HG02852 (cell line): ENCODE data around the gene GPR132.
"Not testable (repeated sequence)": the region's sequence is repeated elsewhere in the genome, so short reads cannot be mapped to it uniquely, and the experiment has no call there.

ENCODE experiments used
- ATAC-seq: cut with Tn5 transposase; IDR thresholded peaks from one replicate; pipeline ENCODE4 v1.9.1; 2021; ENCODE audit warnings: mild to moderate bottlenecking, moderate library complexity; ENCODE audit not compliant: unreplicated experiment

The GPR132 gene, protein sequence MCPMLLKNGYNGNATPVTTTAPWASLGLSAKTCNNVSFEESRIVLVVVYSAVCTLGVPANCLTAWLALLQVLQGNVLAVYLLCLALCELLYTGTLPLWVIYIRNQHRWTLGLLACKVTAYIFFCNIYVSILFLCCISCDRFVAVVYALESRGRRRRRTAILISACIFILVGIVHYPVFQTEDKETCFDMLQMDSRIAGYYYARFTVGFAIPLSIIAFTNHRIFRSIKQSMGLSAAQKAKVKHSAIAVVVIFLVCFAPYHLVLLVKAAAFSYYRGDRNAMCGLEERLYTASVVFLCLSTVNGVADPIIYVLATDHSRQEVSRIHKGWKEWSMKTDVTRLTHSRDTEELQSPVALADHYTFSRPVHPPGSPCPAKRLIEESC

DNA sequence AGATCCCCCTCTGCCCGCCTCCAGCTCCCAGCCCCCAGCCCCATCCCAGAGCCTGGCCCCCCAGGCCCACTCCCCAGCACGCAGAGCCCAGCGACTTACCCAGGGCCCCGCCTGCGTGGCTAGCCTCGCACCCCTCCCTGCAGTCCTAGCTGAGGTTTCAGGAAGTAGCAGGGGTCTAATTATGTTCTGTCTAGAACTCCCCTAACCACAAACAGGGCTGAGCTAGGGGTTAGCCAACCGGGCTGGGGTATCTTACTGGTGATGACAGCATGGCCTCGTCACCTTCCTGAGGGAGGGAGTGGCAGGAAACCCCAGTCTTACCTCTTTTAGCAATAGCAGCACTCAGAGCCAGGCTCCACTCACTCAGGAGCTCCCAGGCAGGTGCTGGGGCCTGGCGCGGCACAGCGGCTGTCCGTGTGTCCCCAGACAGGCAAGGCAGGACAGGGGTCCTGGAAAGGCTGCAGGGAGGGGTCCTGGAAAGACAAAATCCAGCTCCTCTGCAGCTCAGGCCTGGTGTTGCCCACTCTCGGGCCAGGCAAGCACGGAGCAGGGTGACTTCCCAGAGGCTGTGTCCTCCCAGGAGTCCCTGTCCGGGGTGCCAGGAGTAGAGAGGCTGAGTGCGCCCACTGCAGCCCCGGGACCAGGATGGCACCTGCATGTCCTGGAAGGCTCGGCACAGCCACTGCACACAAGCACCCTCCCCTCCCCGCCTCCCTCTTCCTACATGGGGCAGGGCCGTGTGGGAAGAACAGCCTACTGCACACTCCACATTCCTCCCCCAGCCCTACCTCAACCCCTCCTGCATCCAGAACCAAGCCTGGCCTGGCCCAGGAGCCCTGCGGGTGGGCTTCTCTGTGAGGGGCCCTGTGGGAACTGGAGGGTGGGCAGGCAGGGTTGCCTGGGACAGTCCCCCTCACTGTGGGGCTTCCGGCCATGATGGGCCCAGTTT is at the start of gene GPR132:
Gene GPR132, minus strand, starts transcription at position 151 of the 949 bp plus-strand sequence. CDS start 10,010 bp downstream, outside the sequence.
- ATAC-seq: peak; percentile 40

DNA sequence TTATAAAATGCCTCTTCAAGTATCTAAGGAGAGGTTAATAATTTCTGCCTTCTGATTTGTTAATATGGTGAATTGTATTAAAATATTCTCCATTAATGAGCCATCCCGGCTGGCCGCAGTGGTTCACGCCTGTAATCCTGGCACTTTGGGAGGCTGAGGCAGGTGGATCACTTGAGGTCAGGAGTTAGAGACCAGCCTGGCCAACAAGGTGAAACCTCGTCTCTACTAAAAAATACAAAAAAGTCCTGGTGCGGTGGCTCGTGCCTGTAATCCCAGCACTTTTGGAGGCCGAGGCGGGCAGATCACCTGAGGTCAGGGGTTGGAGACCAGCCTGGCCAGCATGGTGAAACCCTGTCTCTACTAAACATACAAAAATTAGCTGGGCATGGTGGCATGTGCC is 44.0 kb upstream of the GPR132 start:
- ATAC-seq: not testable (repeated sequence)

DNA sequence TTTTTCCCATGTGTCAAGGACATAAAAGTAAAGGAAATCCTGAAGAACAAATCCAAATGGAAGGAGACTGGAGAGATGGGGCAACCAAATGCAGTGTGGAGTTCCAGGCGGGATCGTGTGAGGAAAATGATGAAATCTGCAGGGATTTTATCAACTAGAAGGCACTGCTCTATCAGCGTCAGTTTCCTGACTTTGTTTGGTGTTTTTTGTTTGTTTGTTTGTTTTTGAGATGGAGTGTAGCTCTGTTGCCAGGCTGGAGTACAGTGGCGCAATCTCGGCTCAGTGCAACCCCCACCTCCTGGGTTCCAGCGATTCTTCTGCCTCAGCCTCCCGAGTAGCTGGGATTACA is 43.3 kb upstream of the GPR132 start:
- ATAC-seq: no peak

DNA sequence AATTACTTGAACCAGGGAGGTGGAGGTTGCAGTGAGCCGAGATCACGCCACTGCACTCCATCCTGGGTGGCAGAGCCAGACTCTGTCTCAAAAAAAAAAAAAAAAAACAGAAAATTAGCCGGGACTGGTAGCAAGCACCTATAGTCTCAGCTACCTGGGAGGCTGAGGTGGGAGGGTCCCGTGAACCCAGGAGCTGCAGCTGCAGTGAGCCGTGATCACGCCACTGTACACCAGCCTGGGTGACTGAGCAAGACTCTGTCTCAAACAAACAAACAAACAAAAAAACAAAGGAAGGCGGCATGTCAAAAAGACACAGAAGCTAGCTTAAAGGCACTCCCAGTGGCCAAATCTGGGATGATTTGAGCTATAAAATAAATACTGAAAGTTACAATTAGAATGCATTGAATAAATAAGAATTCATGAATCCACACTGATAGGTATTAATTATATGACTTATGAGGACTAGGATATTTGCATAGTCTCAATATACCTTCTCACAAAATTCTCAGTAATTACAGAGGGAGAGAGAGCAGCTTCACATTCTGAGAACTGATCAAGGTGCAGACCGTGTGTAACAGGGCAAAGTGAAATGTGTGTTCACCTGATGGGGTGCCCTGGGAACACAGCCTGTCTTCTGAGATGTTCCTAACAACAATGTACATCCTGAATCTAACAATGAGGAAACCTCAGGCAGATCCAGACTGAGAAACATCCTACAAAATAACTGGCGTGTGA is 42.7 kb upstream of the GPR132 start:
- ATAC-seq: no peak

DNA sequence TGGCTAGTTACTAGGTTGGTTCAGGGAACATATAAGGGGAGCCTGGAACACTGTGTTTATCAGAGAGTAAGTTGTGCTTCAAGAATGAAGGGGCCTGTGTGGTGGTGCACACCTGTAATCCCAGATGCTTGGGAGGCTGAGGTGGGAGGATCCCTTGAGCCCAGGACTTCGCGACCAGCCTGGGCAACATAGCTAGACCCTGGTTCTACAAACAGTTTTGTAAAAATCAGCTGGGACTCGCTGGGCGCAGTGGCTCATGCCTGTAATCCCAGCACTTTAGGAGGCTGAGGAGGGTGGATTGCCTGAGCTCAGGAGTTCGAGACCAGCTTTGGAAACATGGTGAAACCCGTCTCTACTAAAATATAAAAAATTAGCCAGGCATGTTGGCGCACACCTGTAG is 42.1 kb upstream of the GPR132 start:
- no peak for ATAC-seq

DNA sequence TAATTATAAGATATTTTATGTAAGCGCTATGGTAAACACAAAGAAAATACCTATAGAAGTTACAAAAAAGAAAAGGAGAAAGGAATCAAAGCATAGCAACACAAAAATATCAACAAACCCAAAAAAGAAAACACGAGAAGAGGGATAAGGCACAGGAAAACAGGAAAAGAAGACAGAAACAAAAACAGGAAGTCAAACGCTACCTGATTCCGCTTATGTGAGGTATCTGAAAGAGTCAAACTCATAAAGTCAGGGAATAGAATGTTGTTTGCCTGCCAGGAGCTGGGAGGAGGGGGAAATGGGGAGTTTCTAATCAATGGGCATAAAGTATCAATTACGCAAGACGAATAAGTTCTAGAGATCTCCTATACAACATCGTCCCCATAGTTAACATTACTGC is 39.9 kb upstream of the GPR132 start:
- ATAC-seq: no peak

DNA sequence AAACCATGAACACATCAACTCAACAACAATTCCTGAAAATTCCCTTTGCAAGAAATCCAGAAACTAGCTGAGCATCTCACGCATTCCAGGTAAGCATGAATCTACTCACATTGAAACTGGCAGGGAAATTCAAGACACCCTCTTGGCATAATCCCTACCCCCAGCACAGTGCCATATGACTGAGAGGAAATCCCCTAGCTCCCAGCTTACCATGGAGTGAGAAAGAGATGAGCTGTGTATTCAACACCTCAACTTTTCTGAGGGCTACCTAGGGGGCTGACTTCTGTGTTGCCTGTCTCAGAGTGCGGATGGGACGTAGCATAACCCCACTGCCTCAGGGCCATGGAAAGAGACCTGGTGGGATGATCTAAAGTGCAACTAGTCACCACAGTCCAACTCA is 37.7 kb upstream of the GPR132 start:
- ATAC-seq: no peak

DNA sequence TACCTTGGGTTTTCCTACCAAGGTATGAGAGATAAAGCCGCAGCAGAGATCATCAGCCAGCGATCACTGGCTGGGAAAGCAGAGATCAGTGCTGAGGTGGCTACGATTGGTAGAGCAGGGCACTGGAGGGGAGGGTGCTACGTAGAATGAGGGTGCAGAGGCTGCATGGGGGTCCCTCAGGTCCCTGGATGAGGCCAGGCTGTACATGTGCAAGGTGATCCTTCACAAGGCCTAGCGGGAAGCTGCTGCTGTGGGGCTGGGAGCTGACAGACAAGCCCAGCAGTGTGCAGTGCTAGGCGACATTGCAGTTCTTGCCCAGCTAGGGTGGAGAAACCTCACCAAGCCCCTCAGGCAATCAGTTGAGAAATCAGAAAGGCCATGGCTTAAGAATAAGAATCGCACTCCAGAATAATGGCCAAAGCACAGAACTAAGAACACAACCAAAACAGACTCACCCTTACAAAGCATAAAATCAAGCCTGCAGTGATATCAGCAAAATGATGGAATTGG is 37.2 kb upstream of the GPR132 start:
- no peak for ATAC-seq

DNA sequence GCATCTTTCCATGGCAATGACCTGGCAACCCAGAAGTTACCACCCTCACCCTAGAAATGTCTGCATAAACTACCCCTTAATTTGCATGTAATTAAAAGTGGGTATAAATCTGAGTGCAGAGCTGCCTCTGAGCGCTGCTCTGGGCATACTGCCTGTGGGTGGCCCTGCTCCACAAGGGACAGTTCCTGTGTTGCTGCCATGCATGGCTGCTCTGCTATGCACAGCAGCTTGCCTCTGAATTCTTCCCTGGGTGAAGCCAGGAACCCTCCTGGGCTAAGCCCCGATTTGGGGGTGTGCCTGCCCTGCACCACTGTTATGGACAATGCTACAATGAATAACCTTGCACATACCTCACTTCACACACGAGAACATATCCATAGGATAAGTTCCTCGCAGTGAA is 35.7 kb upstream of the GPR132 start:
- no peak for ATAC-seq

DNA sequence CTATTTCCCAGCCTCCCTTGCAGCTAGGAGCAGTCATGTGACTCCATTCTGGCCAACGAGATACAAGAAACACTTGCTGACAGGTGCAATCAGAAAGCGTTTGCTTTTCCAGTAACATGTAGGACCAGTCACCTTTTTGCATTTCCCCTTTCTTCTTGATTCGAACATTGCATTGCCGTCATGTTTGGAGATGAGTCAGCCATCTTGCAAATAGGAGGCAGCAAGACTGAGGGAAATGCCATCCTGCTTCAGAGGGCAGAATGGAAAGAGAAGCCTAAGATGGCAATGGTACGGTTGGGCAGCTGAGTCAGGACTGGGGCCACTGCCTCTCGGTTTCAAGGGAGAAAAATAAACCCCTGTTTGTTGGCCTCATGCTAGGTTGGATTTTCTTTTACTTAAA is 34.5 kb upstream of the GPR132 start:
- no peak for ATAC-seq

DNA sequence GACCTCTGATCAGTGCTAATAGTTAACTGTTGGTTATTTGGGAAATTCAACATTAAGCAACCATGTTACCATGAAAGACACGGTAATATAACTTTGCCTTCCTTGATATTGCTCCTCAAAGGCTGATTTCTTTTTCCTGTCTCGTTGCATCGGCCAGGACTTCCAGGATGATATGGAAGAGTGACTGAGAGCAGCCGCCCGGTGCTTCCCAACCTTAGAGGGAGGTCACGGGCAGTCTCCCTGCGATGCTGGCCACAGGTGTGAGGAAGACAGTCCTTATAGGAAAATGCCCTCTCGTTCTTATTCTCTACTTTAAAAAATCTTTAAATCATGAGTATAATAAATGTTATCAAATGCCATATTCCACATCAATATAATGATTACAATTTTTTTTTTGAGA is 33.1 kb upstream of the GPR132 start:
- ATAC-seq: no peak

DNA sequence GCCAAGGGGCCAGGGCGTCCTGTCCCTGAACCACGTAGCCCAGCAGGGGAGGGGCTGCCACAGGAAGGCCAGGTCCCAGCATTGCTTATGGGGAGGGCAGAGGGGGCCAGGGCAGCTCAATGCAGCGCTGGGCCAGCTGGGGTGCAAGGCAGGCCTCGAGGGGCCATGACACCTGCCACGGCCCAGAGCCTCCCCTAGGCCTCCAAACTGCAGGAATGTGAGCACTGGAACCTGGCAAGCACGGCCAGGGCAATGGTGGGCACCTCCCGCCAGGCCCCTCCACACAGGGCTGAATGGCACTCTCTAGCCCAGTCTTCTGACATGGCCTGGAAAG is 32.5 kb upstream of the GPR132 start:
- no peak for ATAC-seq

DNA sequence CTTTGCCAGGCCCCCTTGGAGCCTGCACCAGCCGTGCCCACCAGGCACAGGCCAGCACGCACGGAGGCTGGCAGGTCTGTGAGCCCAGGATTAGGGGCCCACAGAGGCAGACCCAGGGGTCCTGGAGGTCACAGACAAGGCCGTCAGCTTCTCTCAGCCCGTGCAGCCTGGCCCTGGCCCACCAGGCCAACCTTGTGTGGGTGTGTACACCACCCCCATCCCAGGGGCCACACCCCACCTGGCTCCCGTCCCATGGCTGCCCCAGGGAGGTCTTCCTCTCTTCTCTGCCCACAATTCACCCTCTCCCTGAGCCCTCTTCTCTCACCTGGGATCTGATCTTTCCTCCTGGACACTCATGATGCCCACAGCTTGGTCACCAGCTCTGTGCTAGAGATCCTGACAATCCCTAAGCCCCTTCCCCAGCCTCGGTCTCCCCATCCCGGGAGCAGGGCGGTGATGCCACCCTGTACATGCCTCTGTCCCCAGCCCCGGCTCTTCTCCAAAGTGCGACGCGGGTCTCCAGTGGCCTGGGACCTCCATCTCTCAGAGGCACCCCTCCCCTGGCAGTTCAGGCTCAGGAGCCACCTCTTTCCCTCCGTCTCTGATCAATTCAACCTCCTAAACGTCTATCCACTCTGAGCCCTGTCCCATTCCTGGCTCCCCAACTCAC is 31.1 kb upstream of the GPR132 start:
- no peak for ATAC-seq

DNA sequence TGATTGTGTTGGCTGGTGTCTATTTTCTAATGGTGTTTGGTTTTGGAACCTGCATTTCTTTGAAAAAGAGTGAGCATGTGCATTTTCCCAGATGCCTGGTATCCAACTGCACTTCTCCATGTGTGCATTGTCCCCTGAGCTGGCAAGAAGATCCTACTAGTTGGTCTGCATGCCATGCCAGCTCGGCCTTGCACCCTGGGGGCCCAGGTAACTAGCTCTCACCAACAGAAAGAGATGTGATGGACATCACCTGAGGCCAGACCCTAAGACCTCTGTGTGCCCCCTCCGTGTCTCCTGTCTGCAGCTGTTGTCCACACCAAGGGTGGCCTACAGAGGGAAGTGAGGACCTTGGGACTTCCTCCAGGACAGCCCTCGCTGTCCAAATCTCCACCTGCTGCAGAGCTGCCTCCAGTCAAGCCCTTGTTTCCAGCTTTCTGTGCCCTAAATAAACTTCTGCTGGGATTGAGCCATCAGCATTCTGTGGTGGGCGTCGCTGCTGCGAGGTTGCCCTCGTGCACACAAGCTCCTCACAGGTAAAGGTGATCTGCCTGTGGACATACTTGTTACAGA is 30.1 kb upstream of the GPR132 start:
- no peak for ATAC-seq

DNA sequence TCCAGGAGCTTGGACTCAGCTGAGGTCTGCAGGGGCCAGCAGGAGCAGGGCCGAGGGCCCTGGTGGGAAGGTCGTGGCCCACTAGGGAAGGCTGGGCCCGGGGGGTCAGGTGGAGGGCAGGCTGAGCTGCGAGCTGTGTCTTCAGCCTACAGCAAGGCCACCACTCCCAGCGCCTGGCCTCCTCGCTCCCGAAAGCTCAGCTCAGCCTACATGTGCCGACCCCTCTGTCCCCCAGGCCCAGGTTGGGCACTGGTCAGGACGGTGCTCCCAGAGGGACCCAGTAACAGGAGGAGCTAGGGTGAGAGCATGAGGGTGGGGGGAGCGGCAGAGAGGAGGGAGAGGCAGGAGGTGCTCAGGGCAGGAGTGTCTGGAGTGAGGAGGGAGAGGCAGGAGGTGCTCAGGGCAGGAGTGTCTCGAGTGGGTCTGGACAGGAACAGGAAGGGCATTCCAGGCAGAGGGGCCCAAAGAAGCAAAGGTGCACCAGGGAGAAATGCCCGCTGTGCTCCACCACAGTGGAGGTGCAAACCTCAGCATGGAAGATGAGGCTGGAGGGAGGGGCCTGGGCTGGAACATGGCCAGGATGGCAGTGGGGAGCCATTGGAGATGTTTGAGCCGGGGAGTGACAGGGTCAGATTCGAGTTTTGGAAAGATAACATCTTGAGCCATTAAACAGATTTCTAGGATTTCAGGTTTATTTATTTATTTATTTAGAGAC is 29.1 kb upstream of the GPR132 start:
- ATAC-seq: no peak

DNA sequence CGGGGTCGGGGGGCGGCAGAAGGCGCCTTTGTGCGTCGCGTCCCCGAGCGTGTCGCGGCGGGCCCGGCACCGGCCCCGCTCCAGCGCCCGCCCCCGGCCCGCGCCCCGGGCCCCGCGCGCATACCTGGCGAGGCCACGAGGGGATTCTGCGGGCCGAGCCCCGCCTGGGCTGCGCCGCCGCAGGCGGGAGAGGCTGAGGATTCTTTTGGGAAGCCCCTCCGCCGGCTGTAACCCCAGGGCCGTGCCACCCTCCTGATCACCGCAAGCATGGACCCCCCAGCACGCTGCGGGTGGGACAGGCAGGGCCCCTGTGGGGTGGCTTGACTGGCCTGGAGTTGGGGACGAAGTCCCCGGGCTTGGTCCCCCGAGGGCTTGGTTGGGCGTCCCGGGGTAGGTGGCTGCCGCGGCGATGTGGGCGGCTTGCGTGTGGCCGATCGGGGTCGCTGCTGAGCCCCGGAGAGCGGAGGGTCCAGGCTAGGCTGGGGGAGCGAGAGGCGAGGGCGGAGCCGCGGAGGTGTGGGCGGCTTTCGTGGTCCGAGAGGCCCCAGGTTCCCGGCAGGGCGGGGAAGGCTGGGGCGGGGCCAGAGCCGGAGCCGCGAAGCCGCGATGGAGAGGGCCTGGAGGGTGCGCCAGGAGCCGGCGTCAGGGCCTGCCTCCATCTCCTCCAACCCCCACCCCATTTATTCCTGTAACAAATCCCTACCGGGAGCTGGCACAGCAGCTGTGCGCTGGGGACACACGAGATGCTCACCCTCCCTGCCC is 28.4 kb upstream of the GPR132 start:
- peak; percentile 51 for ATAC-seq

DNA sequence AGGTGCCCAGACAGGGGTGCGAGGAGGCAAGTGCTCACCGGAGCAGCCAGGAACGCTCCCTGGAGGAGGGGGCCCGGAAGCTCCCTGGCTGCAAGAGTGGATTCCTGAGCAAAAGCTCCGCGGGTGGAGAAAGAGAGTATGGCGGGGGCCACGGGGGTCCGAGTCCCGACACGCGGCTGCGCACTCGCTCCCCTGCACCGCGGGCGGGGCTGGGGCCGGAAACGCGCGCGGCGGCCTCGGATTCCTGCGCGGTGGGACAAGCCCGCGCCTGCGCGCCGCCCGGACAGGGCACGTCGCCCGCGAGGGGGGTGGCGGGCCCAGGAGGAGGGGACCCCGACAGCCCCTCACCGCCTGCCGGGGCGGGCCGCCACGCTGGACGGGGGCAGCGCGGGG is 27.8 kb upstream of the GPR132 start:
- peak; percentile 30 for ATAC-seq

DNA sequence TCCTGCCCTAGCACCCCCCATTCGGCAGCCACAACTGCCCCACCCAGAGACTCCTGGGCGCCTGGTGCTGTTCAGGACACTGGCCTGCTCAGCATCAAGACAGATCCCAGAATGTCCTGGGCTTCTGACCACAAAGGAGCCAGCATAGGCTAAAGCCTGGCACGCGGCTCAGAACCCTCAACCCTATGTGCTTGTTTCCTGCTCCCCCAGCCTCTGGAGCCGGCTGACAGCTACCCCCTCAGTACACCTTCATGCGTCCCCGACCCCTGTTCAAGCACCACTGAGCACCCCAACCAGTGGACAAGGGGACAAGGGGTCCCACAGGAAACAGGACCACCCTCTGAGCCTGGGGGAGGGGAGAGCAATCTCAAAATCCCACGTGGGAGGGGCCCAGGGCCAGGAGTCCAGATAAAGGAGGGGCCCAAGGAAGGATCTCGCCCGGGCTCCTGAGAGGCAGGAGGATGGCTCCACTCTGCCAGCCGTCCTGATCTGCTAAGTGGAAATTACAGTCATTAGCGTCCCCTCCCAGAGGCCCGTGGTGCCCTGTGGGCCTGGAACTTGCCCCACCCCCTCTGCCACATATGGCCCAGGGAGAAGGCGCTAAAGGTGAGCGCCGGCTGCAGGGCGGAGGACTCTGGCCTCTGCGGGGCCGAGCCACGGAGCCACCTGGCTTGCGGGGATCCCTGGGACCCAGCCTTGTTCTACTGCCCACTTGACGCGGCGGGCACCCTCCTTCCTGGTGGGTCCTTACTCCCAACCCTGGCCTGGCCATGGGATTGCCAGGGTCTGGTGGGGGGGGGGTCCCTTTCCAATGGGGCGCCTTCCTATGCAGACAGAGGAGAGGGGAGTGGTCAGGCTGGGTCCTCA is 27.2 kb upstream of the GPR132 start:
- no peak for ATAC-seq
